DOHH2 (cell line): ENCODE data around the gene SIRT7.

Experiments used
- H3F3A ChIP-seq: fragments of 200-600 bp; sonication (generic), shearing (Covaris generic); 2 replicates; pipeline ENCODE4 v1.6.0; 2016; ENCODE audit warnings: antibody characterized with exemption, mild to moderate bottlenecking; ENCODE audit not compliant: control insufficient read depth, insufficient read depth
- H3K27ac ChIP-seq: fragments of 200-600 bp; sonication (generic); 2 replicates; pipeline ENCODE4 v1.5.1; 2014; ENCODE audit warnings: low read depth, mild to moderate bottlenecking, low read length, moderate library complexity
- H3K27me3 ChIP-seq: fragments of 200-600 bp; sonication (generic); 2 replicates; pipeline ENCODE4 v1.6.1; 2014; ENCODE audit warnings: mild to moderate bottlenecking, low read length, mixed read lengths; ENCODE audit not compliant: control insufficient read depth
- H3K36me3 ChIP-seq: fragments of 200-600 bp; sonication (generic); 2 replicates; pipeline ENCODE4 v1.6.1; 2014; ENCODE audit warnings: mild to moderate bottlenecking, low read length, moderate library complexity, mixed read lengths; ENCODE audit not compliant: control insufficient read depth
- H3K4me1 ChIP-seq: fragments of 200-600 bp; sonication (generic); 2 replicates; pipeline ENCODE4 v1.6.1; 2014; ENCODE audit warnings: mild to moderate bottlenecking, low read length, mixed read lengths; ENCODE audit not compliant: control insufficient read depth
- H3K4me2 ChIP-seq: fragments of 200-600 bp; sonication (generic); 2 replicates; pipeline ENCODE4 v1.6.0; 2014; ENCODE audit warnings: mild to moderate bottlenecking, low read length, moderate library complexity
- H3K4me3 ChIP-seq: fragments of 200-600 bp; sonication (generic); 2 replicates; pipeline ENCODE4 v1.5.1; 2014; ENCODE audit warnings: mild to moderate bottlenecking, low read length, mixed read lengths
- H3K79me2 ChIP-seq: fragments of 200-600 bp; sonication (generic); 2 replicates; pipeline ENCODE4 v1.6.1; 2014; ENCODE audit warnings: mild to moderate bottlenecking, low read length, mixed read lengths; ENCODE audit not compliant: control insufficient read depth
- H3K9me2 ChIP-seq: fragments of 200-600 bp; sonication (generic); replicated peaks from 2 replicates; pipeline ENCODE4 v1.6.1; 2014; ENCODE audit warnings: mild to moderate bottlenecking, low read length, mixed read lengths; ENCODE audit not compliant: control insufficient read depth
- H3K9me3 ChIP-seq: fragments of 200-600 bp; sonication (generic); 2 replicates; pipeline ENCODE4 v1.6.1; 2014; ENCODE audit warnings: antibody characterized with exemption, low read length, mixed read lengths; ENCODE audit not compliant: control insufficient read depth, insufficient read depth
- H4K20me1 ChIP-seq: fragments of 200-600 bp; sonication (generic); 2 replicates; pipeline ENCODE4 v1.6.0; 2014; ENCODE audit warnings: low read depth, mild to moderate bottlenecking, antibody characterized with exemption, low read length, moderate library complexity; ENCODE audit not compliant: control insufficient read depth, insufficient read depth
- CTCF ChIP-seq: fragments of 200-600 bp; sonication (generic); IDR thresholded peaks from one replicate; pipeline ENCODE4 v1.5.1; 2014; ENCODE audit warnings: antibody characterized with exemption, mild to moderate bottlenecking, low read depth, low read length; ENCODE audit not compliant: poor library complexity, severe bottlenecking
- EZH2phosphoT487 ChIP-seq: fragments of 200-600 bp; sonication (generic); IDR thresholded peaks from 2 replicates; pipeline ENCODE4 v1.6.1; 2017; ENCODE audit warnings: borderline replicate concordance, mild to moderate bottlenecking, antibody characterized with exemption, low read length, moderate library complexity, mixed read lengths

The SIRT7 gene

GRCh38 chr17:81927653-81928543 lies 9.9 kb upstream of the SIRT7 start, which contains the start of gene MAFG:
Gene MAFG, minus strand, starts transcription at chr17:81927735. Its CDS starts 4,550 bp downstream, at chr17:81923185.
- H3K36me3 ChIP-seq, result no peaks in the 10 kb centered on the region; the same call in 1 of the 2 replicates

GRCh38 chr17:81927152-81927652 lies 9.2 kb upstream of the SIRT7 start:
- TF ChIP-seq EZH2phosphoT487 (no peak), CTCF (no peak)
- Histone ChIP-seq H3K36me3 (no peaks in the 10 kb centered on the region; the same call in 1 of the 2 replicates), H3K9me3 (no peaks in the 10 kb centered on the region), H3K4me3 (peak overlapping the region; percentile 98), H3K79me2 (peaks cover 47% of the 10 kb centered on the region), H3F3A (0 out of 2 replicates have a peak, but pooled peaks cover 2% of the 10 kb centered on the region), H4K20me1 (peaks cover 14% of the 10 kb centered on the region), H3K4me1 (peaks cover 40% of the 10 kb centered on the region), H3K27ac (peak overlapping the region; percentile 61), H3K4me2 (peak overlapping the region; percentile 88), H3K27me3 (peaks cover 4% of the 10 kb centered on the region; the same call in 1 of the 2 replicates), H3K9me2 (no peaks in the 10 kb centered on the region)

More at GRCh38 chr17:81927653-81928543, 9.9 kb upstream of the SIRT7 start, which contains the start of gene MAFG:
- Histone ChIP-seq H3K79me2 (peaks cover 42% of the 10 kb centered on the region), H3K4me3 (peak within 1 kb of the TSS; percentile 98), H3K4me1 (peaks cover 40% of the 10 kb centered on the region), H3F3A (0 out of 2 replicates have a peak, but pooled peaks cover 2% of the 10 kb centered on the region), H3K9me3 (no peaks in the 10 kb centered on the region), H3K9me2 (no peaks in the 10 kb centered on the region), H3K4me2 (peak within 1 kb of the TSS; percentile 88), H4K20me1 (peaks cover 14% of the 10 kb centered on the region), H3K27ac (peak within 1 kb of the TSS; percentile 61), H3K27me3 (peaks cover 4% of the 10 kb centered on the region; the same call in 1 of the 2 replicates)
- TF ChIP-seq EZH2phosphoT487, result no peak
- peak; percentile 76 for TF ChIP-seq CTCF

- H3K9me2 ChIP-seq, result no peaks in the 10 kb centered on the region
- H3K4me2 ChIP-seq, result peak overlapping the region; percentile 88
- peaks cover 2% of the 10 kb centered on the region; the same call in 1 of the 2 replicates for H3F3A ChIP-seq
- peak overlapping the region; percentile 98 for H3K4me3 ChIP-seq
- TF ChIP-seq EZH2phosphoT487 (no peak), CTCF (no peak)
- H3K27me3 ChIP-seq, result peaks cover 4% of the 10 kb centered on the region; the same call in 1 of the 2 replicates
- H4K20me1 ChIP-seq, result peaks cover 14% of the 10 kb centered on the region
- H3K9me3 ChIP-seq, result no peaks in the 10 kb centered on the region
- peaks cover 51% of the 10 kb centered on the region for H3K79me2 ChIP-seq
- H3K4me1 ChIP-seq, result peaks cover 40% of the 10 kb centered on the region
- peaks cover 3% of the 10 kb centered on the region for H3K36me3 ChIP-seq
- peak overlapping the region; percentile 61 for H3K27ac ChIP-seq
These were observed 8.6 kb upstream of the SIRT7 start for GRCh38 chr17:81926451-81927151.
